SJCRH30 (cell line): ENCODE data around the gene NCDN. TPM values are rescaled to one million over a fixed set of nuclear protein-coding genes. Genes with fewer than 3 reads are reported as not detected.
A peak's percentile ranks its signal among the peaks of the same experiment; 100 is the strongest.

Source experiments
- DNase-seq, 2 experiments: peaks; one replicate each; pipeline ENCODE4 v3.0.0-alpha.2; 2015 to 2020
- H3K27ac ChIP-seq: fragments of 250-450 bp; sonication (Bioruptor Pico); 2 replicates; pipeline ENCODE4 v1.5.1; 2020; ENCODE audit warnings: mild to moderate bottlenecking, moderate library complexity
- H3K27me3 ChIP-seq: fragments of 250-450 bp; sonication (Bioruptor Pico); 2 replicates; pipeline ENCODE4 v1.5.1; 2020; ENCODE audit warnings: mild to moderate bottlenecking, moderate library complexity
- H3K36me3 ChIP-seq: fragments of 250-450 bp; sonication (Bioruptor Pico); 2 replicates; pipeline ENCODE4 v1.5.1; 2020; ENCODE audit warnings: mild to moderate bottlenecking, moderate library complexity
- H3K4me1 ChIP-seq: fragments of 250-450 bp; sonication (Bioruptor Pico); 2 replicates; pipeline ENCODE4 v1.5.1; 2020; ENCODE audit warnings: mild to moderate bottlenecking, moderate library complexity
- H3K4me3 ChIP-seq: fragments of 250-450 bp; sonication (Bioruptor Pico); 2 replicates; pipeline ENCODE4 v1.5.1; 2020; ENCODE audit warnings: mild to moderate bottlenecking, moderate library complexity
- H3K9me3 ChIP-seq: fragments of 250-450 bp; sonication (Bioruptor Pico); replicated peaks from 2 replicates; pipeline ENCODE4 v1.5.1; 2020; ENCODE audit warnings: mild to moderate bottlenecking, moderate library complexity
- total RNA-seq: library from RNA; depleted of rRNA; stranded (reverse); fragments of >200 nt; shearing (Covaris generic); gene quantifications from 2 replicates; pipeline ENCODE4 v1.2.3, GENCODE V29; 2014

NCDN gene
- total RNA-seq, 1 experiment from 2014 or later = 21.7 TPM

DNA sequence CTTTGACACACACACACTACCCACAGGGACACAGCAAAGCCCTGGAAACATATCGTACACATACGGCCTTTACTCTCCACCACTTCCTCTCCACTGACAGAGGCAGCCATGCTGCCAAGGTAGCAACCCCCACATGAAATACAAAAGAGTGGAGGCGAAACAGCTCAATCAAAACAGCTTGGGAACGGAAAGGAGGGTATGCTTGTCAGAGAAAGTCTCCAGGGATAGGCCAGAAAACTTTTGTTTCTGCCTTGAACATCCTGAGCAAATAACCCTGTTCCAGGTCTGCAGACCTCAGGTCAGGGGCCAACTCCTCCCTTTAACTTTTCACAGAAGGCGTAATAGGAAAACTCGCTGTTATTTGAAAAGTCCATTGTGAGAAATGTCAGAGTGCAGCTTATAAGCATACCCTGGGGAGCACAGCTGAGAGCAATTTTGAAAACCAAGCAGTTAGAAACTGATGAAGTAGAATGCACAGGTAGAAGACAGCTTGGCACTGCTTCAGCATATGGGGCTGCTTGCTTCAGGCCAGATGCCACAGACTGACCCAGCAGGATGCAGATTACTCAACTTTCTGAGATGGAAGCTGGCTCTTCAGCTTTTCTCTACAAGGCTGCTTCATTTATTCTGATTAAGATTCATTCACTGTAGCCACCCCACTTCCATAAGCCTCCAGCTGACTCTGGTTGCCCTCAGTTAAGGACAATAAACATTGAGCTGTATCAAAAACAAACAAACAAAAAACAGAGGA lies 18.4 kb upstream of the NCDN start:
- Histone ChIP-seq H3K27ac (no peak overlapping the region), H3K36me3 (peaks cover 8% of the 10 kb centered on the region; the same call in 1 of the 2 replicates), H3K4me3 (no peak overlapping the region), H3K27me3 (no peaks in the 10 kb centered on the region), H3K9me3 (no peaks in the 10 kb centered on the region), H3K4me1 (peaks cover 15% of the 10 kb centered on the region; the same call in 1 of the 2 replicates)
- DNase-seq = no peak

DNA sequence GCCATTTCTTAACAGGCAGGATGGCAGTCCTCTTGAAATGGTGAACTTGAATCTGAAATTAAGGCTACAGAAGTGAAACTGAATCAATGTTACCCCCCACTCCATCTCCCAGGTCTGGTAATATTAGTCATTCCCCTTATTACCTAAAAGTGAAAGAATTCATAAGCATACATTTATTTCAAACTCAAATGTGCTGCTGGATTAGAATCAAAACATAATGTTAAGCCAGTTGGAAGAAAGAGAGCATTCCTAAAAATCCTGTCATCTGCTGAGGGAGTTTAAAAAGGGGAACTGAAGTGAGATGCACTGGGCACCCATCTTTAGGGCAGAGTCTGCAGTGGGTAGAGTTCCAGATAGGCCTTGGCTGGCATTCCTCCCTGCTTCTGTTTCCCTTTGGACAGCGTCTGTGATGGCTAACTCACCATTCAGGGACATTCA lies 17.8 kb upstream of the NCDN start:
- no peak overlapping the region for H3K27ac ChIP-seq
- H3K27me3 ChIP-seq = no peaks in the 10 kb centered on the region
- no peak for DNase-seq

GRCh38 chr1:35544976-35545375 lies 12.6 kb upstream of the NCDN start:
- Histone ChIP-seq H3K9me3 (no peaks in the 10 kb centered on the region), H3K27me3 (no peaks in the 10 kb centered on the region), H3K27ac (no peak overlapping the region), H3K36me3 (peaks cover 31% of the 10 kb centered on the region), H3K4me3 (no peak overlapping the region), H3K4me1 (peaks cover 5% of the 10 kb centered on the region; the same call in 1 of the 2 replicates)
- peak; percentile 57 to 61 for DNase-seq

More for the DNA sequence above, 17.8 kb upstream of the NCDN start:
- H3K4me3 ChIP-seq = no peak overlapping the region
- peaks cover 15% of the 10 kb centered on the region; the same call in 1 of the 2 replicates for H3K4me1 ChIP-seq
- H3K36me3 ChIP-seq = peaks cover 12% of the 10 kb centered on the region; the same call in 1 of the 2 replicates
- H3K9me3 ChIP-seq = no peaks in the 10 kb centered on the region

- Histone ChIP-seq H3K9me3 (no peaks in the 10 kb centered on the region), H3K27ac (no peak overlapping the region), H3K36me3 (peaks cover 42% of the 10 kb centered on the region), H3K27me3 (no peaks in the 10 kb centered on the region), H3K4me3 (no peak overlapping the region), H3K4me1 (no peaks in the 10 kb centered on the region)
- no peak for DNase-seq
These were observed 11.0 kb upstream of the NCDN start for GRCh38 chr1:35546614-35547013.

DNA sequence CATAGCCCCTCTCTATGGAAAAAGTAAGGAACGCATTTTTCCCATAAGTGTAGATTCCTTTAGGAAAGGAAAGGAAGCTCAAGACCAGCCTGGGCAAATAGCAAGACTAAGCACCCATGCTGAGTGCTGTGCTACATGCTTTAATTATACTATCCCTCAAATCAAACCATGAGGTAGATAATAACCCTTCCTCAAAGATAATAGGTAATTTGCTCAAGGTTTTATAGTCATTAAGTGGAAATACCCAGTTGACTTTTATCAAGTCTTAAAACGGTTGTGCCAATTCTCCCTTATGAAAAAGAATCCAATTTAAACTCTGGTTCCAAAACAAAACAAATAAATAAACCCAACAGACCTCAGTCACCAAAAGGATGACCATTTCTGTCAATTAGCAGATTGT lies 3.7 kb upstream of the NCDN start:
- Histone ChIP-seq H3K4me1 (peaks cover 15% of the 10 kb centered on the region), H3K4me3 (no peak overlapping the region), H3K9me3 (no peaks in the 10 kb centered on the region), H3K27ac (no peak overlapping the region), H3K27me3 (no peaks in the 10 kb centered on the region), H3K36me3 (peaks cover 18% of the 10 kb centered on the region)
- DNase-seq = no peak

- no peak overlapping the region for H3K27ac ChIP-seq
- H3K4me1 ChIP-seq = peaks cover 15% of the 10 kb centered on the region
- H3K27me3 ChIP-seq = no peaks in the 10 kb centered on the region
- no peaks in the 10 kb centered on the region for H3K9me3 ChIP-seq
- H3K36me3 ChIP-seq = peaks cover 15% of the 10 kb centered on the region
- H3K4me3 ChIP-seq = no peak overlapping the region
- no peak for DNase-seq
These were observed 3.1 kb upstream of the NCDN start for GRCh38 chr1:35554266-35555211.

- Histone ChIP-seq H3K4me3 (peak overlapping the region; percentile 89; the same call in 1 of the 2 replicates), H3K36me3 (peaks cover 14% of the 10 kb centered on the region), H3K27ac (peak overlapping the region; percentile 91; the same call in 1 of the 2 replicates), H3K9me3 (no peaks in the 10 kb centered on the region), H3K4me1 (peaks cover 15% of the 10 kb centered on the region), H3K27me3 (no peaks in the 10 kb centered on the region)
- no peak for DNase-seq
These were observed 2.4 kb upstream of the NCDN start for GRCh38 chr1:35555212-35555584.

DNA sequence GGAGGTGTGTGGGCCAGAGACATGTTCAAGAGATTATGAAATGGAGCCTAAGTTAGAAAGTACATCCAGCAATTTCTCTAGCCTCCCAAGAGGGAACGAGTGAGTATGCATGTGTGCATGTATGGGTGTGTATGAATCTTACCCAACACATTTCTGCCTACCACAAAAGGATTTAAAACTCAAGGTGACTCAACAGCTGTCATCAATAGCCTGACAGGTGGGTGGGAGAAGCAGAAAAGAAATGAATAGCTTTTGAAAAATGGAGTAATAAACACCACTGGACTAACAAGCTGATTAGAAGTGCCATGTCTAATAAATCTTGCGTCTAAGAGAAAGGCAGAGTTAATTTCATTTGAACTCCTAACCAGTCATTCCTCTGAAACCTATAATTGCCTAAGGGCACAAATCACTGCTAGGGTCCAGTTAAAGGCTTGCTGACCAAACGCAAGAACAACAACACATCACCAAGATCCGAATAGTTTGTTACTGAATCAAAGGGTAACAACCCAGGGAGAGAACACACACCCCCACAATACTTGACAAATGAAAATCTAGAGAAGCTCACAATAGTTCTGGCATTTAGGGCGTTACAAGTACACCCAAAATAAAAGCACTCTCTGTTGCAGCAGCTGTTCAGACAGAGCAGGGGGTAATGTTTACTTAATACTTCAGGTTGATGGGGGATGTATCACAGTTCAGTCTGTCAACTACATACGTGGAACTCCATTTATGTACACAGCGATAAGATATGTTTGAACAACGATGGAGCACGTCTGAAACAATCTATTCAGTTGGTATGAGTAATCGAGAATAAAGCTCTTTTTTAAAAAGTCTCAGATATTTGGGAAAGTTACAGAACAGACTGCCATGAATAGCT lies 1.8 kb upstream of the NCDN start:
- peak; percentile 26 to 58 for DNase-seq
- Histone ChIP-seq H3K27me3 (no peaks in the 10 kb centered on the region), H3K36me3 (peaks cover 10% of the 10 kb centered on the region), H3K27ac (peak overlapping the region; percentile 91), H3K4me1 (peaks cover 15% of the 10 kb centered on the region), H3K4me3 (peak overlapping the region; percentile 89), H3K9me3 (no peaks in the 10 kb centered on the region)

DNA sequence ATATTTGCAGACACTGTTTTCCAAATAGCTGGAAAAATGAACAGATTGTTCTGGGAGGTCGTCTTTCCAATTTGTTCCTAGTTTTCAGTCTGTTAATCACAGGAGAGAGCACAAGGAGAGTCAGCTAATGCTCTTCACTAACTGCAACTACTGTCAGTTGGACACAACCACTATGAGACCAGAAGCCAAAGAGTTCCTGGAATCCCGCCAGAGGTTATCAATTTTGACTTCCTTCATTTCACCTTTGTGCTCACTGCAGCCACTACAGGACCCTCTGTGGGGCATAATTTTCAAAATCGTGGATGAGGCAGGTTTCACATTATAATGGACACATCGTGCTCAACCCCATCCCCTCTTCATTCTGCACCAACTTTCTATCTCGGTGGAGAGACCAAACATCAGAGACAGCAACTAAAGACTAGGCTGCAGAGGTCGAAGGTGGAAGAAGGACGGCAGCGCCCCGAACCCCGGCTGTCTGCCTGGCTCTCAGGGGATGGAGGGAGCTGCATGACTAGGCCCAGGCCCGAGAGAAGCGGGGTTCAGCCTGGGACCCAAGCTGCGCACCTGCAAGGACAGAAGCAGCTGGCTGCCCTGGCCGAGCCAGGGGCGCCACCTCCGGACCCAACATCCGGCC lies 998 bp upstream of the NCDN start:
- H3K36me3 ChIP-seq = peaks cover 4% of the 10 kb centered on the region
- H3K4me1 ChIP-seq = peaks cover 15% of the 10 kb centered on the region
- no peaks in the 10 kb centered on the region for H3K9me3 ChIP-seq
- H3K27me3 ChIP-seq = no peaks in the 10 kb centered on the region
- H3K27ac ChIP-seq = peak overlapping the region; percentile 91
- no peak for DNase-seq
- peak overlapping the region; percentile 89 for H3K4me3 ChIP-seq

GRCh38 chr1:35557118-35557610 lies 435 bp upstream of the NCDN start, which contains the start of gene KIAA0319L:
TSS of gene KIAA0319L (minus strand) at chr1:35557403. CDS start at chr1:35554491, 2,912 bp downstream.
- Histone ChIP-seq H3K4me1 (peaks cover 15% of the 10 kb centered on the region), H3K27ac (peak within 1 kb of the TSS; percentile 91), H3K27me3 (no peaks in the 10 kb centered on the region), H3K9me3 (no peaks in the 10 kb centered on the region), H3K4me3 (peak within 1 kb of the TSS; percentile 89), H3K36me3 (peaks cover 4% of the 10 kb centered on the region)
- DNase-seq = peak; percentile 70 to 76

GRCh38 chr1:35558374-35559316 lies 1.0 kb downstream of the NCDN start:
- DNase-seq = peak; percentile 59 to 62
- Histone ChIP-seq H3K27me3 (no peaks in the 10 kb centered on the region), H3K4me1 (peaks cover 15% of the 10 kb centered on the region), H3K9me3 (no peaks in the 10 kb centered on the region), H3K36me3 (no peaks in the 10 kb centered on the region), H3K4me3 (peak overlapping the region; percentile 89), H3K27ac (no peak overlapping the region; the same call in 1 of the 2 replicates)

GRCh38 chr1:35559317-35559944 lies 1.8 kb downstream of the NCDN start:
- no peak overlapping the region for H3K4me3 ChIP-seq
- DNase-seq = no peak
- no peaks in the 10 kb centered on the region for H3K27me3 ChIP-seq
- peaks cover 7% of the 10 kb centered on the region for H3K36me3 ChIP-seq
- H3K4me1 ChIP-seq = peaks cover 15% of the 10 kb centered on the region
- H3K27ac ChIP-seq = no peak overlapping the region
- H3K9me3 ChIP-seq = no peaks in the 10 kb centered on the region
